HG03378 (cell line): ENCODE data around the gene MPND.

Experiments used
- ATAC-seq: cut with Tn5 transposase; IDR thresholded peaks from one replicate; pipeline ENCODE4 v1.9.1; 2021; ENCODE audit warnings: mild to moderate bottlenecking, moderate library complexity; ENCODE audit not compliant: unreplicated experiment

Gene MPND

GRCh38 chr19:4376991-4377781 lies 33.8 kb downstream of the MPND start:
- ATAC-seq, result no peak

DNA sequence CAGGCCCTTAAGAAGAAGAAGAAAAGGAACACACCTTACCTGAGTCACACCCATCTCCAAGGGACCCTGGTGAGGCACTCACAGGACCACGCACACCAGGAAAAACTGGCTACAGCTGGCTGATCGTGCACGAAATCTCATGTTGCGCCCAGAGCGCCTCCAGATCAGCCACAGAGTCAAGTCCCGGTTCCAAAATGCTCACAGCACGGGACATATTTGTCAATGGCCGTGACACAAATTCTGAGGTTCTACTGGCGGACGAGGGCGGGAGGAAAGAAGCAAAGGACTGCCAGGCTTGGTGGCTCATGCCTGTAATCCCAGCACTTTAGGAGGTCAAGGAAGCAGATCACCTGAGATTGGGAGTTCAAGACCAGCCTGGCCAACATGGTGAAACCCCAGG lies 35.5 kb downstream of the MPND start:
- no peak for ATAC-seq

DNA sequence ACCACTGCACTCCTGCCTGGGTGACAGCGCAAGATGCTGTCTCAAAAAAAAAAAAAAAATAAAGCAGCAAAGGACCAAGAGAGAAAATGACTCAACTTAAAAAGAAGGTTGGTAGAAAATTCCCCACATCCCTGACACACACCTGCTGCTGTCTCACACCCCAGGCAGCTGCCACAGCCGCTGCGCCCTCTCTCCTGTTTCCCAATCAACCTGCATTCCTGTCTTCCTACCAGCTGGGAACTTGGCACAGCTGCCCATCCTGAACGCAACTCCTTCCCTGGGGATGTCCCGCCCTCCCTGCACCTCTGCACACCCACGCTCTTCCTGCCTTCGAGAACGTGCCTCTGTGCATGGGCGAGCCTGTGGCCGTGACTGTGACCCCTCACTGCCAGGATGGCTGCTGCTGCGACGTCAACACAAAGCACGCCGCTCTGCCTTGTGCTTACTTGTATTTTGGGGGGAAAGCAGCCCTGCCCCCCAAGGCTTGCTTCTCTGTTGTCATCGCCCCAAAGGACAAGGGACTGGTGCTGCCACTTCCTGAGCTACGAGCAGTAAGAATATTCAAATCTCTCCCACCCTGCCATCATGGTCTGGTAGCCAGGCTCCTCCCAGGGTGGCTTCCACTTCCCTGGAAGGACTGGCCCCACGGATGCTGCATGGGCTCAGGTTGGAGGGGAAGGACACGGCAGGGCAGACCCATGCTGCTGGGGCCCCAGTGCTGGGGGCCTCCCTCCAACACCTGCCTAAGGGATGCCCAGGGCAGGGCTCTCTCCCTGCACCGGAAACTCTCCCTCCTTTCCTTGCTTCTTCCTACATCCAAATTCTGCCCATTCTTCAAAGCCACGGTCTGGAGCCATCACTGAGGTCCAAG lies 36.3 kb downstream of the MPND start:
- ATAC-seq, result no peak

- ATAC-seq, result no peak
Observed at GRCh38 chr19:4380254-4380727, 36.9 kb downstream of the MPND start.

DNA sequence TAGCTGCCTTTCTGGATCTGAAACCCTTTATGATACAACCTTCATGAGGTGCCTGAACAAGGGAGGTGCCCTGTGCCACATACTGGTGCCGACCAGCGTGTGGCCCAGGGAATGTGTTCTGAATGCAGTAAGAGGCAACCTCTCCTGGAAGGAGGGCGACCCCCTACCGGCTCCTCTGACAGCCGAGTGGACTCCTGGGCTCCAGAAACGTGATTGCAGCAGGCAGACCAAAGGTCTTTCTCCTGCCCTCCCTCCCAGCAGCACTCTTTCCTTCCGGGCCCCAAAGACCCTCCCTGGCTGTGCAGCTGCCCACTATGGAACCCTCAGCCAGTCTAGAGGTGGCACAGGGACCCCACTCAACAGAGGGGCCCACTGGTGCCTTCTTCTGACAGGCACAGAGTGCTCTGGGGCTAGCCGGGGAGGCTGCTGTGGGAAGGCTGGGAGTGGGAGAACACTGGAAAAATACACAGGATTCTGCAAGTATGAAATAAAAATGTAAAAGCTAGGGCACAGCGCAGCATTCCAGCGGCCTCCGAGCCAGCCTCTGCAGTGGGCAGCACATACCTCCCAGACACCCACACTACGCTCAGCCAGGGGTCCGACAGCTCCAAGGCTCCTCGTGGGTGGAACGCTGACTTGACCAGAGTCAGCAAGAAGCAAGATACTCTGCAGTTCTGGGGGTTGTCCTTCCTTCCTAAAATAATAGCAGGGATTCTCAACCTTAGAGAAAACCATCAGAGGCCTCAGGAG lies 42.1 kb downstream of the MPND start:
- ATAC-seq, result no peak

GRCh38 chr19:4386041-4386782 lies 42.9 kb downstream of the MPND start:
- ATAC-seq, result no peak

GRCh38 chr19:4388337-4389063 lies 45.1 kb downstream of the MPND start:
- ATAC-seq, result no peak

GRCh38 chr19:4389064-4389375 lies 45.7 kb downstream of the MPND start:
- ATAC-seq, result no peak

GRCh38 chr19:4389511-4390016 lies 46.2 kb downstream of the MPND start:
- no peak for ATAC-seq

DNA sequence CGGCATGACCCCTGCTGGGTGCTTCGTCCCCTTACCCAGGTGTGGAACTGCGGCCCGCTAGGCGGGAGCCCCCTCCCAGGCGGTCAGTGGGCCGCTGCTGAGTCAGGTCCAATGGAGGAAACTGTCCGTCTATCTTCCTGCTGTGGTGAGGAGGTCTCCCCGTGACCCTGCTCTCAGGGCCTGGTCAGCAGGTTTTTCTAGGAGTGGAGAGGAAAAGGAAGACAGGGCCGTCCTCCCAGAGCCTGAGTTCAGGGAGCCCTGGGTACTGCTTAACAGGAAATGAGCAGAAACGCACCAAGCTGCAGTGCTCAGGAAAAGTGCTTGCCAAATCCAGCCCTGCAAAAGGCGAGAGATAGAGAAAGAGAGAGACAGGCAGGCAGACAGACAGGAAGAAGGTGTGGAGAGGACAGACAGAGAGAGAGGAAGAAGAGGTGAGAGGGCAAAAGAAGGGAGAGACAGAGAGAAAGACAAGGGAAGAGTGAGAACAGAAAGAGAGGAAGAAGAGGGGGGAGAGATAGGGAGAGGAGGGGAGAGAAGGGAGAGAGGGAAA lies 46.7 kb downstream of the MPND start:
- no peak for ATAC-seq

DNA sequence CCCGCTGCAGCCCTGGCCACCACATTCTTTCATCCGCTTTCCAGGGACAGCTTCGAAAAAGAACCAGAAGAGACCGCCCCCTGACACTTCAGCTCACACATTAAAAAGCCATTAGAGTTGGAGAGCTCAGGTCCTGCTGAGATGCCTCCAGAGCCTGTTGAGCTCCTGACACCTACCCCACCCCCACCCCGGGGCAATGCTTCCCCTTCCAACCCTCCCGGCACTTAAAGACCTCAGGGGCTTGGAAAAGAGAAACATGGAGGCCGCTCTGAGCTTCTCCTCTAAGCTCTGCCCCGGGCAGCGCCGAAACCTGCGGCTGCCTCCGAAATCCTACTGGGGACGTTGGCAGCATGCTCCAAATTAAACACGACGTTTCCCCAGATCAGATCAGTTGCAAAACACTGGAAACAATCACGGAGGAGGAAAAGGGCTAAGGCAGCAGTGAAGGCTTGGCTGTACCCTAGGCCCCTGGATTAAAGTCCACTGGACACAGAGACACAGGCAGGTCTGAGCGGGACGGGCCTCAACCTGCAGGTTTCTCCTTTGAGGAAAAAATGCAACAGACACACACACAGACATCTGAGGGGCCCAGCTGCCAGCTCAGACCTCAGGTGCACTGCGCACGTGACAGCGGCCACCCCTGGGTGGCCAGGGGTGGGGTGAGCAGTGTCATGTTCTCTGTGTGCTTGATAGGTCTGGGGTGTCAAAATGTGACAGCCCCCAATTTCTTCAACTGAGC lies 47.4 kb downstream of the MPND start:
- no peak for ATAC-seq

GRCh38 chr19:4391306-4391693 lies 47.9 kb downstream of the MPND start:
- no peak for ATAC-seq

DNA sequence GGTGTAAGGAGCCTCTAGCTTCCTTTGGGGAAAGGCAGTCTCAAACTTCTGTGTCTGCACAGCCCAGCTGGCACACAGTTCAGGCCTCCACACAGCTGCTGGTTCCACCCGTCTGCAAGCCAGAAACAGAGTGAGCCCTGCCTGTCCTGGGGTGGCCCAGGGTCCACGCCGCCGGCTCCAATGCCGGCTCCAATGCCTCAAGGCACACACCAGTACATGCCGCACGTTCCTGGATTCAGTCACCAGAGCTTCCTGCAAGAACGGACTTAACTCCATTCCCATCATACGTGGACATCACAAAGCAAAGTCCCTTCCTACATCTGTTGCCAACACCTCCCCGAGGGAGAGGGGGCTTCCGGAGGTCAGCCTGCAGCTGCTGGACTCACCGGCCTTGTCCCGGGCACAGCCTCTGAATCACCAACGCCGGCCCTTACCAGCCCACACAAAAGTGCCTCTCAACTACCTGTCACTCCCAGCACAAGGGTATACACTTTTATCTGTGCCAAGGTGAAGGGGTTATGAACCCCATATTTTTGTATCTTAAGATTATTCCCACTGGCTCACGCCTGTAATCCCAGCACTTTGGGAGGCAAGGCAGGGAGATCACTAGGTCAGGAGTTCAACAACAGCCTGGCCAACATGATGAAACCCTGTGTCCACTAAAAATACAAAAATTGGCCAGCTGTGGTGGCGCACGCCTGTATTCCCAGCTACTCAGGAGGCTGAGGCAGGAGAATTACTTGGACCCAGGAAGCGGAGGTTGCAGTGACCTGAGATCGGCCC lies 48.5 kb downstream of the MPND start:
- ATAC-seq, result no peak

DNA sequence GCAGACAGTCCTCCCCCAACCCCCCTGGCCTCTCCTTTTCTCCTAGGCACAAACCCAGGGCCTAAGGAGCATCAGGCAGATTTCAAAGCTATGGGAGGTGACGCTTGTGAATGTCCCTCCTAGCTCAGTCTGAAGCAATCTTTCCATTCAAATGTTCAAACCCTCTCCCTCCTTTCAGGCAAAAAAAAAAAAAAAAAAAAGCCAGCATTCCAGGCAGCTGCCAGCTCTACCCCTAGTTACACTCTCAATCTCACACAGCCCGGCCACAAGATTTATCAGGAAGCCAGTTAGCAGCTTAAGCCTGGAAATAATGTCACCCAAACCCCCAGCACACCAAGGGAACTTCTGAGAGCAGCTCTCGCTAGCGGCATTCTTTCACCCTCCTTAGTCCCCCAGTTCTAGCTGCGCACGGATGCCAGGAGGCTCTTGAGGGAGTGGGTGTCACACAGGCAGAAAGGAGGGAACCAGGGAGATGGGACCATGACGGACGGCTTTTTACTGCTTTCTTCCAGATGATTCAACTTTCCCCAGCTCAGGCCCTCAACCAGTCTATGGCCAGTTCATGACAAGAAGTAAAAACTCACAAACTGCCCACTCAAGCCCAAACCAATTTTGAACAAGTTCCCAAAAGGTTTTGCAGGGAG lies 50.7 kb downstream of the MPND start:
- ATAC-seq, result no peak

- ATAC-seq, result no peak
Observed at GRCh38 chr19:4396949-4397783, 53.8 kb downstream of the MPND start.

DNA sequence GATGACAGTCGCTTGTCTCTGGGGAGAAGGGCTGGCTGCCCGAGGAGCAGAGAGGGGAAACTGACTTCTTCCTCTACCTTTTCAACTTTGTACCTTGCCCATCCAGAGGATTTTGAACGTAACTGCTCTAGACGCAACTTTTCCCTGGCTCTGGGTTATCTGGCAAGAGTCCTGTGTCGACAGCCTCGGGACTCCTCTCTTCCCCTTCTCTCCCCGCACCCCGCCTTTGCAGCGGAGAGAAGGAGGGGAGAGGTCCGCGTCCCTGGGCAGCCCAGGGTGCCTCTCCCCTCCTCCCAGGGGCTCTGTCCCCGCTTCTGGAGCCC lies 56.4 kb downstream of the MPND start:
- ATAC-seq, result peak; percentile 5
